Measurements from ENCODE around the gene ZNF451.
A peak's percentile ranks its signal among the peaks of the same experiment; 100 is the strongest.

Gene ZNF451

DNA sequence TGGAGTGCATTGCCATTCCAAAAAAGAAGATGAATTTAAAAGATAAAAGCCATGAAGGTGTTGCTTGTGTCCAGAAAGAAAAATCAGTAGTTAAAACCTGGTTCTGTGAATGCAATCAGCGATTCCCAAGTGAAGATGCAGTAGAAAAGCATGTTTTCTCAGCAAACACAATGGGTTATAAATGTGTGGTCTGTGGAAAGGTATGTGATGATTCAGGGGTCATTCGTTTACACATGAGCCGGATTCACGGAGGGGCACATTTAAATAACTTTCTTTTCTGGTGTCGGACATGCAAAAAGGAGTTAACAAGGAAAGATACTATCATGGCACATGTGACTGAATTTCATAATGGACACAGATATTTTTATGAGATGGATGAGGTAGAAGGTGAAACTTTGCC is 57.4 kb downstream of the ZNF451 start:
- H3K27ac ChIP-seq (ENCODE audit: low read length) = no peak overlapping the region

DNA sequence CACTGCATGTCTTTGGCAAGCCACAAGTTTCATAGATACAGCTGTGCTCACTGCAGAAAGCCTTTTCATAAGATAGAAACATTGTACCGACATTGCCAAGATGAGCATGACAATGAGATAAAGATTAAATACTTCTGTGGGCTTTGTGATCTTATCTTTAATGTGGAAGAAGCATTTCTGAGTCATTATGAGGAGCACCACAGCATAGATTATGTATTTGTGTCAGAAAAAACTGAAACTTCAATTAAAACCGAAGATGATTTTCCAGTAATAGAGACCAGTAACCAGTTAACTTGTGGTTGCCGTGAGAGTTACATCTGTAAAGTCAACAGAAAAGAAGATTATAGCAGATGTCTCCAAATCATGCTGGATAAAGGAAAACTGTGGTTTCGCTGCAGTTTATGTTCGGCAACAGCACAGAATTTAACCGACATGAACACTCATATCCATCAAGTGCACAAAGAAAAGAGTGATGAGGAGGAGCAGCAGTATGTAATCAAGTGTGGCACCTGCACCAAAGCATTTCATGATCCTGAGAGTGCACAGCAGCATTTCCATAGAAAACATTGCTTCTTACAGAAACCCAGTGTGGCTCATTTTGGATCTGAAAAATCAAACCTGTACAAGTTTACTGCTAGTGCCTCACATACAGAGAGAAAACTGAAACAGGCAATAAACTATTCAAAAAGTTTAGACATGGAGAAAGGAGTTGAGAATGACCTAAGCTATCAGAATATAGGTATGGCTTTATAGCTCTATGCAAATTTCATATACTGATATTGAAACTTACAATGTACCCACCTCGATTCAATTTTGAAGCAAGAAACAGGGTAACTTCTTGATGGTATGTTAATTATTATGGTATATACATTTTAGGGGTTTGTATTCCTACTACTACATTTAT is 58.2 kb downstream of the ZNF451 start:
- H3K4me1 ChIP-seq (ENCODE audit: control insufficient read depth, insufficient read depth, low read length) = no peaks in the 10 kb centered on the region

More for the DNA sequence above, 57.4 kb downstream of the ZNF451 start:
- Histone ChIP-seq H3K4me1 (ENCODE audit: control insufficient read depth, insufficient read depth, low read length) (no peaks in the 10 kb centered on the region), H3K27me3 (ENCODE audit: control insufficient read depth in 1 of 2, insufficient read depth in 2 of 2, low read length in 2 of 2) (no peaks in the 10 kb centered on the region), H3K9me3 (ENCODE audit: control insufficient read depth in 2 of 2, low read length in 2 of 2) (no peaks in the 10 kb centered on the region), H3K4me3 (ENCODE audit: low read length in 2 of 2) (no peak overlapping the region), H3K36me3 (ENCODE audit: control insufficient read depth in 2 of 2, insufficient read depth in 2 of 2, low read length in 2 of 2) (peaks cover 12 to 21% of the 10 kb centered on the region in 2 donors), H3K9ac (ENCODE audit: low read length in 2 of 2) (no peak overlapping the region)

DNA sequence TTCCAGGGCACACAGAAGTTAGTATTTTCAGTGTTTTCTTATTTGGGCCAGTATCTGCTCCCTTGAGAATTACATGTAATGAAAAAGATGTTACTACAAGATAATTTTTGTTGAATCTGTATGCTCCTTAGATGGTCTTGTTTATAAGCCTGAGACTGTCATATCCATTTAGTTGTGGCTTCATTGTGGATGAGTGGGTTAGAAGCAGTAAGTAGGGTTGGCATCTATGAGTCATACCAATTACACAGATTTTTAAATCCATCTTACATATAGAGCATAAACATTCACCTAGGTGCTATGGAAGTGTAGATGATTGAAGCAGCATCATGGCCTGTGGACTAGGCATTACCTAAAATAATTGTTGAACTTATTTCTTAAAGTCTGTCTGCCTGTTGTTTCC is 68.7 kb downstream of the ZNF451 start:
- peaks cover 12 to 13% of the 10 kb centered on the region in 2 donors for H3K36me3 ChIP-seq (ENCODE audit: control insufficient read depth in 2 of 2, insufficient read depth in 2 of 2, low read length in 2 of 2)
- no peak overlapping the region for H3K9ac ChIP-seq (ENCODE audit: low read length in 2 of 2)
- no peaks in the 10 kb centered on the region for H3K9me3 ChIP-seq (ENCODE audit: control insufficient read depth in 2 of 2, low read length in 2 of 2)
- no peak overlapping the region for H3K4me3 ChIP-seq (ENCODE audit: low read length in 2 of 2)
- no peaks in the 10 kb centered on the region for H3K4me1 ChIP-seq (ENCODE audit: control insufficient read depth, insufficient read depth, low read length)
- H3K27me3 ChIP-seq (ENCODE audit: control insufficient read depth in 1 of 2, insufficient read depth in 2 of 2, low read length in 2 of 2) = no peaks in the 10 kb centered on the region
- H3K27ac ChIP-seq (ENCODE audit: low read length) = no peak overlapping the region

More for the DNA sequence above, 58.2 kb downstream of the ZNF451 start:
- no peak overlapping the region for H3K27ac ChIP-seq (ENCODE audit: low read length)
- H3K4me3 ChIP-seq (ENCODE audit: low read length in 2 of 2) = no peak overlapping the region
- no peaks in the 10 kb centered on the region for H3K27me3 ChIP-seq (ENCODE audit: control insufficient read depth in 1 of 2, insufficient read depth in 2 of 2, low read length in 2 of 2)
- peaks cover 12 to 20% of the 10 kb centered on the region in 2 donors for H3K36me3 ChIP-seq (ENCODE audit: control insufficient read depth in 2 of 2, insufficient read depth in 2 of 2, low read length in 2 of 2)
- H3K9me3 ChIP-seq (ENCODE audit: control insufficient read depth in 2 of 2, low read length in 2 of 2) = no peaks in the 10 kb centered on the region
- H3K9ac ChIP-seq (ENCODE audit: low read length in 2 of 2) = no peak overlapping the region

DNA sequence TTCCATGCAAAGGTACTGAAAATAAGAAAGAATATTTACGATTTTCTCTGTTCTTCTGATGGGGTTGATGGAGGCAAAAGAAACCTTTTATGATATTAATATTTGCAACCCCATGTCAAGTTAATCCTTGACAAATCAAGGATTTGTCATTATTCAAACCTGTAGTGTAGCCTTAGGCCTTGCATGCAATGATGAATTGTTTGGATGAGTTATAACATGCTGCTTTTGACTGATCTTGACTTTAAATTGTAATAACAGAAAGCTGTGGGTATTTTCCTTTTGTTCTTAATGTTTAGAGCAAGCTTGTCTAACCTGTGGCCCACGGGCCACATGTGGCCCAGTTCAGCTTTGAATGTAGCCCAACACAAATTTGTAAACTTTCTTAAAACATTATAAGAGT is 69.1 kb downstream of the ZNF451 start:
- H3K4me3 ChIP-seq (ENCODE audit: low read length in 2 of 2) = no peak overlapping the region
- H3K9me3 ChIP-seq (ENCODE audit: control insufficient read depth in 2 of 2, low read length in 2 of 2) = no peaks in the 10 kb centered on the region
- peaks cover 8 to 10% of the 10 kb centered on the region in 2 donors for H3K36me3 ChIP-seq (ENCODE audit: control insufficient read depth in 2 of 2, insufficient read depth in 2 of 2, low read length in 2 of 2)
- no peaks in the 10 kb centered on the region for H3K27me3 ChIP-seq (ENCODE audit: control insufficient read depth in 1 of 2, insufficient read depth in 2 of 2, low read length in 2 of 2)
- no peak overlapping the region for H3K27ac ChIP-seq (ENCODE audit: low read length)
- H3K9ac ChIP-seq (ENCODE audit: low read length in 2 of 2) = no peak overlapping the region
- no peaks in the 10 kb centered on the region for H3K4me1 ChIP-seq (ENCODE audit: control insufficient read depth, insufficient read depth, low read length)

DNA sequence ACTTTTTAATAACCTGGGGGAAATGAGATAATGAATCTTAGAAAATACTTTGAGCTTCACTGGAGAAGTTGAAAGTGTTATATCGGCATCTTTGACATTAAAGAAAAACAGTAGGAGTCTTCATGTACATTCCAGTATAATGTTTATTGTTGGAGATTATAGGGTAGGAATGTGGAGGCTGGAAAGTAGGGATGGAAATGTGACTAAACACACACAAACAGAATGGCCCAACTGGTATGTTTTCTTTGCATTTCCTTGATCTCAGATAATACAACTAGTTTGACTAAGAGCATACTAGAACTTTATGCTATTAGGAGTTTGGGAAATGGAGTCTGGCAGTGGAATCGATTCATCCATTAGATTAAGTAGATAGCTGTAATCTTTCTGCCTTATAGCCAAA is 72.0 kb downstream of the ZNF451 start:
- H3K4me1 ChIP-seq (ENCODE audit: control insufficient read depth, insufficient read depth, low read length) = no peaks in the 10 kb centered on the region
- H3K36me3 ChIP-seq (ENCODE audit: control insufficient read depth in 2 of 2, insufficient read depth in 2 of 2, low read length in 2 of 2) = peaks cover 7 to 19% of the 10 kb centered on the region in 2 donors
- H3K9ac ChIP-seq (ENCODE audit: low read length in 2 of 2) = no peak overlapping the region
- no peak overlapping the region for H3K4me3 ChIP-seq (ENCODE audit: low read length in 2 of 2)
- H3K9me3 ChIP-seq (ENCODE audit: control insufficient read depth in 2 of 2, low read length in 2 of 2) = peaks cover 0 to 4% of the 10 kb centered on the region in 2 donors
- H3K27me3 ChIP-seq (ENCODE audit: control insufficient read depth in 1 of 2, insufficient read depth in 2 of 2, low read length in 2 of 2) = no peaks in the 10 kb centered on the region
- no peak overlapping the region for H3K27ac ChIP-seq (ENCODE audit: low read length)

DNA sequence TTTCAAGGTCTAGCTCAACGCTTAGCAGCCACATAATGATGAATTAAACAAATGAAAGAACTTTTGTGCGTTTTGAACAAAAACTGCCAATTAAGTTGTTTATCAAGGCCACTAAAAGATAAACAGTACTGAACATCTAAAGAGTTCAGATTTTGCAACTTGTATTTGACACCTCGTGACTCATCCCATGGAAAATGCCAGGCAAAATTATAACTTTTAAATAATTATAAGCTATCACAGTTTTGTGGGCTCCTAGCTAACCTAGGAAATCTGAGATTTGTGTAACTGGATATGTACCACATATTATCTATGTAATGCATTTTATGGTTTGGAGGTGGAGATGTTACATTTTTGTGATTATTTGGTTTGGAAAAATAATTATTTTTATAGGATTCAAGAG is 72.5 kb downstream of the ZNF451 start:
- no peak overlapping the region for H3K27ac ChIP-seq (ENCODE audit: low read length)
- H3K27me3 ChIP-seq (ENCODE audit: control insufficient read depth in 1 of 2, insufficient read depth in 2 of 2, low read length in 2 of 2) = no peaks in the 10 kb centered on the region
- peaks cover 0 to 4% of the 10 kb centered on the region in 2 donors for H3K9me3 ChIP-seq (ENCODE audit: control insufficient read depth in 2 of 2, low read length in 2 of 2)
- no peak overlapping the region for H3K9ac ChIP-seq (ENCODE audit: low read length in 2 of 2)
- peaks cover 10 to 19% of the 10 kb centered on the region in 2 donors for H3K36me3 ChIP-seq (ENCODE audit: control insufficient read depth in 2 of 2, insufficient read depth in 2 of 2, low read length in 2 of 2)
- H3K4me3 ChIP-seq (ENCODE audit: low read length in 2 of 2) = no peak overlapping the region
- no peaks in the 10 kb centered on the region for H3K4me1 ChIP-seq (ENCODE audit: control insufficient read depth, insufficient read depth, low read length)

DNA sequence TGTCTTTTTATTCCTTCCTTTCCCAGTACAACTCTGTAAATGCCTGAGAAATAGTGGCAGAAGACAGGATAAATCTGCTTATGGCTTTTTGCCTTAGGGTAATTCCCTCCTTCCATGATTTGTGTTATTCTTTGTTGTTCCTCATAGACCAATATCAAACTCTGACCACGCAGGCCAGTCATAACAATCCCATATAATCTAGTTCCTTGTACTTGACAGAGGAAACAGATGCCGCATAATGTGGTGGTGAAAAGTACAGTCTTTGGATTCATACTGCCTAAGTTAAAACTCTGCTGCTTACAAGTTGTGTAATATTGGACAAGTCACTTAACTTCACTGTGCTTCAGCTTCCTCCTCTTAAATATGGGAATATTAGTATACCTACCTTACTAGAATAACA is 74.0 kb downstream of the ZNF451 start:
- H3K4me1 ChIP-seq (ENCODE audit: control insufficient read depth, insufficient read depth, low read length) = no peaks in the 10 kb centered on the region
- H3K36me3 ChIP-seq (ENCODE audit: control insufficient read depth in 2 of 2, insufficient read depth in 2 of 2, low read length in 2 of 2) = peaks cover 10 to 19% of the 10 kb centered on the region in 2 donors
- H3K27ac ChIP-seq (ENCODE audit: low read length) = no peak overlapping the region
- H3K4me3 ChIP-seq (ENCODE audit: low read length in 2 of 2) = no peak overlapping the region
- no peaks in the 10 kb centered on the region for H3K27me3 ChIP-seq (ENCODE audit: control insufficient read depth in 1 of 2, insufficient read depth in 2 of 2, low read length in 2 of 2)
- no peak overlapping the region for H3K9ac ChIP-seq (ENCODE audit: low read length in 2 of 2)
- H3K9me3 ChIP-seq (ENCODE audit: control insufficient read depth in 2 of 2, low read length in 2 of 2) = peaks cover 0 to 4% of the 10 kb centered on the region in 2 donors

DNA sequence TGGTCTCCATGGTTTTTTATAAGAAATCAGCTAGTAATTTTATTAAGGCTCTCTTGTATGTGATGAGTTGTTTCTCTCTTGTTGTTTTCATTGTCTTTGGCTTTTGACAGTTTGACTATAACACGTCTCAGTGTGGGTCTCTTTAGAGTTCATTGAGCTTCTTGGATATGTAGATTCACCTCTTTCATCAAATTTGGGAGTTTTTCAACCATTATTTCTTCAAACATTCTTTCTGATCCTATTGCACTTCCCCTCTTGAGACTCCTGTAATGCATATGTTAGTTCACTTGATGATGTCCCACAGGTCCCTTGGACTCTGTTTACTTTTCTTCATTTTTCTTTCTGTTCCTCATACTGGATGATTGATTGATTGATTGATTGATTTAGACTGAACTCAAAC is 75.1 kb downstream of the ZNF451 start:
- H3K36me3 ChIP-seq (ENCODE audit: control insufficient read depth in 2 of 2, insufficient read depth in 2 of 2, low read length in 2 of 2) = peaks cover 10 to 19% of the 10 kb centered on the region in 2 donors

DNA sequence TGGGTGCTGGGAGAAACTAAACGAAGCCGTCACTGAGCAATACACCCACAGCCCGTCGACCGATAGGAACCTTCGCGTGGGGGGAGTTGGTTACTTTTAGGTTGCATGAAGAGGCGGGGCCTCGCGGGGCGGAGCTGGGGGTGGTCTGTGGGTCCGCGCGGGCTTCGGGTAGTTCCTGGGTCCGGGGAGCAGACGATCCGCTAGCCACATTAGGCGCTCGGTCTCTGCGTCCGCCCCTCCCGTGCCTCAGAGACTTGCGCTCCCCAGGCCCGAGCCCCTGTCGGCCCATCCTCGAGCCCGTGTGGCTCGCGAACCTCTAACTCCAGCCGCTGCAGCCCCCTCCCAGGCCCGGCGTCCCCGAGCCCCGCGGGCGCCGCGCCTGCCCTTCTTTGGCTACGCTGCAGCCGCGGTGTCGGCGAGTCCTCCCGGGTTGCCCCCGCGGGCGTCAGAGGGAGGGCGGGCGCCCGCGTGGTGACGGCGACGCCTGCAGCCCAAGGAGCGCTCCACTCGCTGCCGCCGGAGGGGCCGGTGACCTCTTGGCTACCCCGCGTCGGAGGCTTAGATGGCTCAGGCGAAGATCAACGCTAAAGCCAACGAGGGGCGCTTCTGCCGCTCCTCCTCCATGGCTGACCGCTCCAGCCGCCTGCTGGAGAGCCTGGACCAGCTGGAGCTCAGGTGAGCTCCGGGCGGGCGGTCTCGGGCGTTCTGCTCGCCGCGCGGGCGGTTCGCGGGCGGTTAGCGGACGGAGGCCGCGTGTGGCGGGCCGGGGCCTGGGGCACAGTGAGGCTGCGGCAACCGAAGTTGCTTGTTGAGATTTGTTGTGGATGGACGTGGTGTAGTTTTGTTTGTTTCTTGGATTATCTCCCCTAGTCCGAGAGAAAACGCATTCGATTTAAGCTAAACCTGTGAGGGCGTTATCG is 82.4 kb downstream of the ZNF451 start, which contains the start of gene BAG2:
TSS of gene BAG2 (plus strand) at position 191 of the 920 bp plus-strand sequence. CDS start at position 563, 372 bp downstream.
- Histone ChIP-seq H3K27me3 (ENCODE audit: control insufficient read depth in 1 of 2, insufficient read depth in 2 of 2, low read length in 2 of 2) (no peaks in the 10 kb centered on the region), H3K9me3 (ENCODE audit: control insufficient read depth in 2 of 2, low read length in 2 of 2) (no peaks in the 10 kb centered on the region), H3K27ac (ENCODE audit: low read length) (peak within 1 kb of the TSS; percentile 95), H3K4me1 (ENCODE audit: control insufficient read depth, insufficient read depth, low read length) (peaks cover 14% of the 10 kb centered on the region), H3K9ac (ENCODE audit: low read length in 2 of 2) (peak within 1 kb of the TSS; percentile 96 to 99), H3K36me3 (ENCODE audit: control insufficient read depth in 2 of 2, insufficient read depth in 2 of 2, low read length in 2 of 2) (peaks cover 0 to 1% of the 10 kb centered on the region in 2 donors), H3K4me3 (ENCODE audit: low read length in 2 of 2) (peak within 1 kb of the TSS; percentile 87 to 97)

More for the DNA sequence above, 75.1 kb downstream of the ZNF451 start:
- peaks cover 0 to 4% of the 10 kb centered on the region in 2 donors for H3K9me3 ChIP-seq (ENCODE audit: control insufficient read depth in 2 of 2, low read length in 2 of 2)
- H3K27me3 ChIP-seq (ENCODE audit: control insufficient read depth in 1 of 2, insufficient read depth in 2 of 2, low read length in 2 of 2) = no peaks in the 10 kb centered on the region
- H3K9ac ChIP-seq (ENCODE audit: low read length in 2 of 2) = no peak overlapping the region
- H3K4me1 ChIP-seq (ENCODE audit: control insufficient read depth, insufficient read depth, low read length) = no peaks in the 10 kb centered on the region
- peak overlapping the region in 1 of 2 donors; percentile 20 for H3K4me3 ChIP-seq (ENCODE audit: low read length in 2 of 2)
- H3K27ac ChIP-seq (ENCODE audit: low read length) = no peak overlapping the region

DNA sequence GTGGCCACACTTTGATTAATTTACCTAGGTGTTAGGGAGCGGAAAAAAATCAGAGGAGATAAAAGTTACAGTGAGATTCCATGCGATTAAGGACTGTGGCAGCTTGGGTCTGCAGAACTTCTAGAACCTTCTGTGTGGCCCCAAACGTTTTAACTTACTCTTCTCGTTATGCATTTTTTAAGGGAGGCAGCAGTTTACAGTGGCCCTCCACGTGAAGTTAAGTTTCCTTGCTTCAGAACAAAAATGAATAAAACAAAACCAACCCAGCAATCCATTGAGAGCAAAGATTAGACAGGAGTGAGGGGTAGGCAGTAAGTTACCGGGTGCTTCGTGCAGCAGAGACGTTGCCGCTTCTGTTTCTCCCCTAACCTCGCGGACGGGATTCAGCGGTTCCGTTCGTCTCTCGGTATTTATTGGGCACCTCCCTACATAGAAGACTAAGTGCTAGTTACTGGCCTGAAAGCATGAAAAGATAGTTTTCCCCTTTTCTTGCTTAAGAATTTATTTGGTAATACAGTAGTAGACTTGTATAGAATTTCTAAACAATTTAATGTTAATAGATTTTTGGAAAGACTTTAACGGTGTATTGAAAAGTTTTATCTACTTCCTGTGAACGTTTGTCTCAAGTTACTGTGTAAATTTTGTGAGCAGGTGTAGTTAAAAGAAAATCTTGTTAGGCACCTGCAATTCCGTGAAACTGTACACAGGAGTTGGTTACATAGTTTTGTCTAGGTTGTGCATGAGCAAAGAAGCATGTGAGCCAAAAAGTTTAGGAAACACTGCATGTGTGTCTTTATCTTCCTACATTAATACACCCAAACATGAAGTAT is 83.3 kb downstream of the ZNF451 start:
- no peaks in the 10 kb centered on the region for H3K36me3 ChIP-seq (ENCODE audit: control insufficient read depth in 2 of 2, insufficient read depth in 2 of 2, low read length in 2 of 2)
- H3K9ac ChIP-seq (ENCODE audit: low read length in 2 of 2) = peak overlapping the region; percentile 96 to 99
- H3K9me3 ChIP-seq (ENCODE audit: control insufficient read depth in 2 of 2, low read length in 2 of 2) = no peaks in the 10 kb centered on the region
- H3K4me3 ChIP-seq (ENCODE audit: low read length in 2 of 2) = peak overlapping the region; percentile 87 to 97
- H3K27me3 ChIP-seq (ENCODE audit: control insufficient read depth in 1 of 2, insufficient read depth in 2 of 2, low read length in 2 of 2) = no peaks in the 10 kb centered on the region
- H3K4me1 ChIP-seq (ENCODE audit: control insufficient read depth, insufficient read depth, low read length) = peaks cover 15% of the 10 kb centered on the region
- H3K27ac ChIP-seq (ENCODE audit: low read length) = peak overlapping the region; percentile 95

Measured in stomach smooth muscle (tissue), 2 donors.